Uterus (tissue), 2 donors: ENCODE measurements around the gene CSKMT.

ENCODE experiments used
- CTCF ChIP-seq, 4 experiments: fragments of 200-600 bp in 2 of 4; fragments of 450-650 bp in 2 of 4; sonication (generic) in 2 of 4; IDR thresholded peaks; one replicate each; pipeline ENCODE4 v1.5.1; 2016 to 2019; ENCODE audit warnings: antibody characterized with exemption in 4 of 4, mild to moderate bottlenecking in 2 of 4, moderate library complexity in 1 of 4
- POLR2A ChIP-seq, 2 donors: fragments of 450-650 bp; IDR thresholded peaks; one replicate each; pipeline ENCODE4 v1.6.1; 2016; ENCODE audit warnings: antibody characterized with exemption in 2 of 2, mild to moderate bottlenecking in 1 of 2, moderate library complexity in 1 of 2

GRCh38 chr11:62706850-62707247 is 41.7 kb downstream of the CSKMT start:
- no peak for TF ChIP-seq CTCF (IDR thresholded peaks at IDR 0.05)
- TF ChIP-seq POLR2A (IDR thresholded peaks at IDR 0.05) = no peak
